ENCODE data around the gene UBTD2. TPM values are rescaled to one million over a fixed set of nuclear protein-coding genes. Genes with fewer than 3 reads are reported as not detected.

UBTD2 gene
- polyA plus RNA-seq, 3 donors: 2.3 to 3.2 (median 2.6) TPM

GRCh38 chr5:172164769-172165212 lies 118.8 kb downstream of the UBTD2 start:
- peak overlapping the region in 1 of 2 donors; percentile 53 for H3K27ac ChIP-seq (ENCODE audit: low read depth in 1 of 2, low read length in 2 of 2)
- TF ChIP-seq CTCF (IDR thresholded peaks at IDR 0.05): no peak
- no peak overlapping the region for H3K4me3 ChIP-seq (replicated peaks in 1 of 3; ENCODE audit: low read depth in 2 of 3, low read length in 3 of 3)
- H3K4me2 ChIP-seq (replicated peaks; ENCODE audit: extremely low read depth, low read length, poor library complexity, severe bottlenecking): no peak overlapping the region
- H3K79me2 ChIP-seq (ENCODE audit: insufficient read depth, low read length): peaks cover 100% of the 10 kb centered on the region
- peaks cover 17 to 79% of the 10 kb centered on the region in 2 donors for H3K36me3 ChIP-seq (replicated peaks in 1 of 2; ENCODE audit: control insufficient read depth in 1 of 2, insufficient read depth in 2 of 2, low read length in 2 of 2)
- H3K9me3 ChIP-seq (replicated peaks in 1 of 2; ENCODE audit: control insufficient read depth in 1 of 2, insufficient read depth in 1 of 2, low read length in 2 of 2): no peaks in the 10 kb centered on the region
- Mint-ChIP-seq H3K36me3 (peaks cover 50 to 62% of the 10 kb centered on the region in 2 donors), H3K4me1 (peaks cover 65% of the 10 kb centered on the region), H3K4me3 (no peak overlapping the region), H3K27me3 (ENCODE audit: low read depth in 3 of 3) (peaks cover 0 to 1% (median 0%) of the 10 kb centered on the region in 3 donors), H3K9me3 (no peaks in the 10 kb centered on the region), H3K27ac (peak overlapping the region; percentile 24 to 87 (median 54))
- no peak overlapping the region for H3K9ac ChIP-seq (ENCODE audit: insufficient read depth, low read length, poor library complexity, severe bottlenecking)
- no peaks in the 10 kb centered on the region for H3K27me3 ChIP-seq (ENCODE audit: control insufficient read depth in 2 of 2, insufficient read depth in 2 of 2, low read length in 2 of 2)
- 85% methylated on average over 11 of the region's 13 CpGs for WGBS (ENCODE audit: insufficient coverage)
- H3K4me1 ChIP-seq (ENCODE audit: control insufficient read depth in 1 of 2, insufficient read depth in 2 of 2, low read length in 2 of 2): peaks cover 24 to 63% of the 10 kb centered on the region in 2 donors
- H2AFZ ChIP-seq (ENCODE audit: insufficient read depth, low read depth, low read length, poor library complexity, severe bottlenecking): no peak overlapping the region
- H4K20me1 ChIP-seq (ENCODE audit: insufficient read depth, low read length): peaks cover 100% of the 10 kb centered on the region
- no peak for DNase-seq
- intact Hi-C loops (cut with micrococcal nuclease): no loop called here

- H4K20me1 ChIP-seq (ENCODE audit: insufficient read depth, low read length): peaks cover 100% of the 10 kb centered on the region
- intact Hi-C loops (cut with micrococcal nuclease): no loop called here
- Mint-ChIP-seq H3K36me3 (peaks cover 47 to 57% of the 10 kb centered on the region in 2 donors), H3K27me3 (ENCODE audit: low read depth in 3 of 3) (peaks cover 0 to 1% (median 0%) of the 10 kb centered on the region in 3 donors), H3K4me1 (peaks cover 63% of the 10 kb centered on the region), H3K4me3 (no peak overlapping the region), H3K27ac (peak overlapping the region in 6 of 7 donors; percentile 4 to 67 (median 27)), H3K9me3 (peaks cover 0 to 2% (median 0%) of the 10 kb centered on the region in 7 donors)
- H3K27ac ChIP-seq (ENCODE audit: low read depth in 1 of 2, low read length in 2 of 2): peak overlapping the region in 1 of 2 donors; percentile 68
- no peak for DNase-seq
- no peak overlapping the region for H3K9ac ChIP-seq (ENCODE audit: insufficient read depth, low read length, poor library complexity, severe bottlenecking)
- peaks cover 10 to 75% of the 10 kb centered on the region in 2 donors for H3K36me3 ChIP-seq (replicated peaks in 1 of 2; ENCODE audit: control insufficient read depth in 1 of 2, insufficient read depth in 2 of 2, low read length in 2 of 2)
- no peak overlapping the region for H2AFZ ChIP-seq (ENCODE audit: insufficient read depth, low read depth, low read length, poor library complexity, severe bottlenecking)
- H3K79me2 ChIP-seq (ENCODE audit: insufficient read depth, low read length): peaks cover 100% of the 10 kb centered on the region
- TF ChIP-seq CTCF (IDR thresholded peaks at IDR 0.05): no peak
- no peak overlapping the region for H3K4me2 ChIP-seq (replicated peaks; ENCODE audit: extremely low read depth, low read length, poor library complexity, severe bottlenecking)
- H3K27me3 ChIP-seq (ENCODE audit: control insufficient read depth in 2 of 2, insufficient read depth in 2 of 2, low read length in 2 of 2): no peaks in the 10 kb centered on the region
- H3K9me3 ChIP-seq (replicated peaks in 1 of 2; ENCODE audit: control insufficient read depth in 1 of 2, insufficient read depth in 1 of 2, low read length in 2 of 2): no peaks in the 10 kb centered on the region
- peaks cover 24 to 62% of the 10 kb centered on the region in 2 donors for H3K4me1 ChIP-seq (ENCODE audit: control insufficient read depth in 1 of 2, insufficient read depth in 2 of 2, low read length in 2 of 2)
- no peak overlapping the region for H3K4me3 ChIP-seq (replicated peaks in 1 of 3; ENCODE audit: low read depth in 2 of 3, low read length in 3 of 3)
- 71% methylated on average over 3 of the region's 4 CpGs for WGBS (ENCODE audit: insufficient coverage)
Observed at GRCh38 chr5:172163346-172163745, 120.2 kb downstream of the UBTD2 start.

All from CD14-positive monocyte (primary cell).